Activated CD8-positive, alpha-beta memory T cell treated with anti-CD3 and anti-CD28 coated beads, Interleukin-2, amount 50 U/mL, for 24 hours (primary cell): Measurements from ENCODE around the gene RNF144B.
"Not testable (repeated sequence)": the region's sequence is repeated elsewhere in the genome, so short reads cannot be mapped to it uniquely, and the experiment has no call there.

ENCODE experiments used
- DNase-seq: peaks from one replicate; pipeline ENCODE4 v3.0.0-alpha.2; 2020; ENCODE audit errors: extremely low read depth

Gene RNF144B

GRCh38 chr6:18441251-18441979, 54.3 kb downstream of the RNF144B start:
- DNase-seq: no peak

DNA sequence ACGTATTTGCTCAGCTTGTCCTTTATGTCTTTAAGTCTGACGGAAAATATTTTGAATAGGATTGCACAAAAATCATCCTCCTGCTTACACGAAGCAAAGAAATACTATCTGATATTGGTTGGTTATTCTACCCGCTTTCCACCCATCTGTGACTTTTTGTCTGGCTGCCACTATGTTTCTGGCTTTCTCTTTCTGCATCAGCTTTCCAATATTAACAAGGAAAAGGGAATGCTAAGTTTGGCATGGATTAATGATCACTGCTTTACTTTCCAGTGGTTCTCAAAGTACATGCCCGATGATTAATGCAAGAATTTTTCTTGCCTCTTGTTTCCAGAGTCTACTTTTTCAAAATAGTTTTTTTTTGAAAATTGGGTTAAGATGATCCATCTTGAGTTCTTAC, 57.0 kb downstream of the RNF144B start:
- DNase-seq: no peak

- no peak for DNase-seq
These were observed 58.1 kb downstream of the RNF144B start for GRCh38 chr6:18445228-18445627.

DNA sequence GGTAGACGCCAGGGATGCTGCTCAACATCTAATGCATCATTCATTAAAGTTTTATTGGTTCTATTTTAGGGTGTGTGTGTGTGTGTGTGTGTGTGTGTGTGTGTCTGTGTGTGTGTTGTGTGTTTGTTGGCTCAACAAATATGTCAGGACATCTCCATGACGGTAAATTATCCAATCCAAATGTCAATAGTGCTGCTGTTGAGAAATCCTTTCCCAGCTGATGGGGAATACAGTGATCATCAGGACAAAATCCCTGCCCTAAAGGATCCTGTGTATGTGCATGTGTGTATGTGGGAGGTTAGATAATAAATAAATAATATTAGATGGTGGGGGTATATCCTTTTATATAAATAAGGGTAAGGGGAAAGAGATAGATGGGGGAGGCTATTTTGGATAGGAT, 59.6 kb downstream of the RNF144B start:
- DNase-seq: no peak

GRCh38 chr6:18447552-18447951, 60.4 kb downstream of the RNF144B start:
- no peak for DNase-seq

DNA sequence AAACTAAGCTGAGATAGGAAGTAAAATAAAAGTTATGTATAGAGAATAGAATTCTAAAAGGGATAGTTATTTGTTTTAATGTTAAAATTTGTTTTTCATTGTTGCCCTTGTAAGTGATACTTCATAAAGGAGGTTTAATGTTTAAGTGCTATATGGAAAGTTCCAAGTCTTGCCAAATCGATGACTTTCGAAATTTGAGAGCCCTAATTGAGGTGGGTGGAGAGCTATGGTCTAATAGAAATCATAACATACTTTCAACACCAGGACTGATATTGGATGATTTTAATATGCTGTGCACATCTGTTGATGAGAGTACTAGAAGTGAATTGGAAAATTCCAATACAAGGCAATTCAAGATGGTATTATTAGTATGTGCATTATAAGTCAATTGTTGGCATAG, 64.6 kb downstream of the RNF144B start:
- DNase-seq: no peak

- DNase-seq: no peak
These were observed 67.3 kb downstream of the RNF144B start for GRCh38 chr6:18454446-18454845.

- no peak for DNase-seq
These were observed 70.1 kb downstream of the RNF144B start for GRCh38 chr6:18457065-18457737.

DNA sequence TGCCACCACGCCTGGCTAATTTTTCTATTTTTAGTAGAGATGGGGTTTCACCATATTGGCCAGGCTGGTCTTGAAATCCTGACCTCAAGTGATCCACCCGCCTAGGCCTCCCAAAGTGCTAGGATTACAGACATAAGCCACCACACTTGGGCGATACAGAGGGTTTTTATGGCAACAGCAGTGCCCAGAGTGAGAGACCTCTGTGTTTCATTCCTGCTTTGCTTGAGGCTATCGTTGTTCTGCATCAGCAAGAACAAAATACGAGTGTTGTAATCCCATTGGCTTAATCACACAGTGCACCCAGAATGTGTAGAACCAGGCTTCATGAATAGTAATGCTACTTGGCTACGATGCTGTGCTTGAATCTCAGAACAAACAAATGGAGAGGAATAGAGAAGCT, 70.9 kb downstream of the RNF144B start:
- DNase-seq: not testable (repeated sequence)

DNA sequence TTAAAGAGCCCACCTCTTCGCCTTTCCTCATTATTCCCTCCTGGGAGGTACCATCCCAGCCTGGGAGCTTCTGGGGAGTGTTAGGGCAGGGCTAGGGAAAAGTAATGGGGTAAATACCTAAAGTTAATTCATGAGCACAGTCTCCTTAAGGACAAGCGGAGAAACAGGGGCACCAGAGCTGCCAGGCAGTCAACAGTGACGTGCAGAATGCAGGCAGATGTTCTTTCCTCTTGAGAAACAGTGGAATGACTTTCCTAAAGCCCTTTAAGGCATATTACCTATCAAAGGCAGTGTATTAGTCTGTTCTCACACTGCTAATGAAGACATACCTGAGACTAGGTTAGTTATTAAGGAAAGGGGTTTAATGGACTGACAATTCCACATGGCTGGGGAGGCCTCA, 76.3 kb downstream of the RNF144B start:
- DNase-seq: no peak

DNA sequence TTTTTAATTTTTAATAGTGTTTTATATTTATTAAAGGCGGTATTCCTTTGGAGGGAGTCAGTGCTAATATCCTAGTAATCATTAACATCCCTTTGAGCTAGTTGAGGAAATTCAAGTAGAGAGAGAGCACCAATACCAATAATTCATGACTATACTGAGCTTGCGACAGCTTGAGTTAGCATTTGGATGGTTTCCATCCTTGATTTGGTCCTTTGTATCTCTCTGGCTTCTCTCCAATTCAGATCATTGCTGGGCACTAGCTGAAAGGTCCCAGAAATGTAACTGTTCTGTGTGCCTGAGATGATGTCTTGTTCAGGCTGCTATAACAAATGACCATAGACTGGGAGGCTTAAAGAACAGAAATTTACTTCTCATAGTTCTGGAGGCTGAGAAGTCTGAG, 77.0 kb downstream of the RNF144B start:
- no peak for DNase-seq

DNA sequence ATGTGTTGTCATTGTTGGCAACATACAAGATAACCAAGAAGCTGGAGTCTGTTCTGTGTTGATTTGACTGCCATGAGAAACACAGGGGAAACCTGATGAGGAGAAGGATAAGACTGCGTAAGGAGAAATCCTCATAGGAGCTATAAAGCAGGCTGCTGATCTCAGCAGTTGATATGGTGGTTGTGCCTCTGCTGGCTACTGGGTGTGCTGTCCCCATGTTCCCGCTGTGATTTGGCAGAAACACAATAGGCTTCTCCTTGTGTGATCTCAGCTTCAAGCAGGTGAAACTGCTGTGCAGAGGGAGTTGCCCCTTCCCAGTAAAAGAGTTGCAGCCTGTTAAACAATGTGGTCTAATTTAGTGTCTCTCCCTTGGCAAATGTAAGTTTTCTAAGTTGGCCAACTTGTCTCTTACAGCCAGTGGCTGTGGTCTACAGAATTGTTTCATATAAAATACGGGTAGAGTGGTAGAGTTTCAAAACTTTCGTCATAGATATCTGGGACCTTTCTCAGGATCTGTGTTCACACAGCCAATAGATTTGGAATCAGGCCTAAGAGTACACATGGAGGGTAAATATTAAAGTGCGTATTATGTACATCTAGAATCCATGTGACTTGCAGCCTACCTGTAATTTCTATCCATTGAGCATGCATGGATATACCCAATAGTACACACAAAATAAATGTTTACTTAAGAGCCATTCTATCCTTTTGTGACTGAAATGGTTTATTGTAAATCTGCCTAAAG, 78.4 kb downstream of the RNF144B start:
- DNase-seq: no peak

DNA sequence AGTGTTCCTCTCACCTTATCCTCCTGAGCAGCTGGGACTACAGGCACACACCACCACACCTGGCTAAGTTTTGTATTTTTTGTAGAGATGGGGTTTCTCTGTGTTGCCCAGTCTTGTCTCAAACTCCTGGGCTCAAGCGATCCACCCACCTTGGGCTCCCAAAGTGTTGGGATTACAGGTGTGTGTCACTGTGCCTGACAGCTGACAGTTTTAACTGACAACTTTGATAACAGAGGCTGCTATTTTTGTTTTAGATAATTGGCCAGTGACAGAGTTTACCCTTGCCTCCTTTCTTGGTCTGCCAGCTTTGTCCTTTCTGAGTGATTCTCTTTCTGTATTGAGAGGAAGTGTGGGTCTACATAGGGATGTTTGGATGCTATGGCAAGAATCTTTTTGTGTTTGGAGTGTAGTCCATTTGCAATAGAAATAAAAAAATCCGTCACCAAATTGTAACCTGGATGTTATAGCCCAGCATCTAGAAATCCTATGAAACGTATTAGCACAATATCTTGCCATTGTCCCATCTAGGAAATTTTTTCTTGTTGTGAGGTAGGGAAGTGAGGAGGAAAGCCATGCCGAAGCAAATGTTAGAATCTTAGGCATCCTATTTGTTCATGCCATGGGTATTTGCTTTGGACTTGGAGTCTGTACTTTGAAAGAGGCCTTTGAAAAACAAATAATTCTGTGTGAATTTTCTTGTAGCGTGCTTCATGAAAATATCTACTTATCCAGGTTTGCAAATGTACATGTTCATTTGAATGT, 80.8 kb downstream of the RNF144B start:
- no peak for DNase-seq

GRCh38 chr6:18468503-18468843, 81.3 kb downstream of the RNF144B start:
- no peak for DNase-seq

DNA sequence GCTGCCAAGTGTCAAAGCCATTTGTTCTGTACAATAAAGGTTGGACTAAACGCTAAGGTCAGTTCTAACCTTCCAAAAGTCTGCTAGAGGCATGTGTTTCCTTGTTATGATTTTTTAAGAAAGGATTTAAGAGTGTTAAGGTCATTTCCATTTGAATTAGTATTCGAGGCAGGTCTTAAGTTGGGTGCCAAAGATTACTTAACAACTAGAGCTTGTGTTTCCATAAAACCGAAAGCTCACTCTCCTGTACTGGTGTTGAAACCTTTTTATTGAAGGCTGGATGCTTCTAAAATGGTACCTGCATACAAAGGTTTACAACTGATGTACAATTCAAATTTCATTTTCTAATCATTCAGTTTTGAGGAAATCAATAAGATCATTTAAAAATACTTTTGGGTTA, 82.4 kb downstream of the RNF144B start:
- no peak for DNase-seq

GRCh38 chr6:18471232-18471964, 84.2 kb downstream of the RNF144B start:
- DNase-seq: no peak

GRCh38 chr6:18472941-18473340, 85.8 kb downstream of the RNF144B start:
- DNase-seq: no peak

- no peak for DNase-seq
These were observed 86.6 kb downstream of the RNF144B start for GRCh38 chr6:18473755-18474154.

DNA sequence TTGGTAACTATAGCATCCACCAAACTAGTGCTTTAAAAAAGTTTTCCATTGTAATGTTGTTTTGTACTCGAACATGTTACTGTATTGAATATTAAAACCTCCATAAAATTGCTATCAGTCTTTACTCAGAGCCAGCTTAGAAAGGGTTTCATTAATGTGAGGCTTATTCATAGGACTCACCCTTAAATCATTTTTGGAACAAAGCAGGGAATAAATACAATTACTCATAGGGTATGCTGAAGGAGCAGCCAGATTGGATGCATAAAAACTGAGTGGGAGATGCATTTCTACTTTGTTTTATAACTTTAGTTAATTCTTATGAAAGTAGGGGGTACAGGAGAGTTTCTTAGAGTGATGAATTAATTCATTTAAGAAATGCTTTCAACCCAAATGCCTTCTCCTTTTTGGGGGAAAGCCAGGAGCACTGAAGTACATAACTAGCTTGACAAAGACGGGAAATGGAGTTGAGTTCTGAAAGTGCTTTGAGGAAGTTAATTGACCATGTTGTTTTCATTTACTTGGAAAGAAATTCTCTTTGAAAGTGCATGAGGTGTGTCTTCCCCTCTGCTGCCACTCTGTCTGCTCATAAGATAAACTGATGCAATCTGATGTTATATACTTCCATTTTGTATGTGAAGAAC, 90.3 kb downstream of the RNF144B start:
- no peak for DNase-seq

DNA sequence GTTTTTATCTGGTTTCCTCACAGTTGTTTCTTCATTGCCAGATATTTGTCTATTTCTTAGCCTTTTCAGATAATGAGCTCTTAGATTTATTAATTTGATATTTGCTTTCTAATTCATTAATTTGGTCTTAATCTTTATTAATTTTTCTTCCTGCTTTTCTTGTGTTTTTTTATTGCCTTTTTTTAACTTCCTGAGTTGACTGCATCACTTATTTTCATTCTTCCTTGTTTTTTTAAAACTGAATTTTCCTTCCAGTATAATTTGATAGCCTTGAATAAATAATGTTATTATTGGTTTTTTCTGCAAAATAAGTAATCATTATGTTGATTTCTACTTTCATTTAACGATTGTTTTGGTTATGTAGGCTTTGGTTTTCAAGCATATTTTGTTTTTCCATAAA, 91.5 kb downstream of the RNF144B start:
- DNase-seq: no peak

- DNase-seq: no peak
These were observed 94.7 kb downstream of the RNF144B start for GRCh38 chr6:18481870-18482269.
